GM19043 (cell line): Measurements from ENCODE around the gene ZNF541.

Experiments
- ATAC-seq: cut with Tn5 transposase; IDR thresholded peaks from one replicate; pipeline ENCODE4 v1.9.1; 2021; ENCODE audit warnings: low read depth; ENCODE audit not compliant: unreplicated experiment

The ZNF541 gene

GRCh38 chr19:47547199-47547598 is 25.7 kb downstream of the ZNF541 start:
- no peak for ATAC-seq

- no peak for ATAC-seq
Observed at GRCh38 chr19:47545061-47545948, 27.6 kb downstream of the ZNF541 start.

GRCh38 chr19:47544476-47544875 is 28.5 kb downstream of the ZNF541 start:
- no peak for ATAC-seq

DNA sequence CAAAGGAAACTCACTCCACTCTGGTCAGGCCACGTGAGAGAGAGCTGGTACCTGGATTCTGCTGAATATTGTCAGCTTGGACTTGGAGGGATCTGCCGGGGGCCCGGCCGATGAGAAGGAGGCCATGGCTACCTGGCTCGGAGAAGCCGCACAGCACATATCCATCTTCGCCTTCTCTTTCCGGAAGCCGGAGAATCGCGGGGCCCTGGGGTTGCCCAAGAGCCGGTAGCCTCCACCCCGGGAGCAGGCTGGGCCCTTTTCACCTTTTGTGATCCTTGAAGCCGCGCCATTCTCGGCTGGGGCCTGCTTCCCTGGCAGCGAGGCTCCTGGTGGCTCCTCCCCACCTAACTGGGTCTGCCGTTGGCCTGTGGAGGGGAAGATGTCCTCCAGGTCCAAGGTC is 28.9 kb downstream of the ZNF541 start:
- no peak for ATAC-seq

GRCh38 chr19:47542030-47542475 is 30.9 kb downstream of the ZNF541 start:
- no peak for ATAC-seq

- no peak for ATAC-seq
Observed at GRCh38 chr19:47541518-47541917, 31.4 kb downstream of the ZNF541 start.

DNA sequence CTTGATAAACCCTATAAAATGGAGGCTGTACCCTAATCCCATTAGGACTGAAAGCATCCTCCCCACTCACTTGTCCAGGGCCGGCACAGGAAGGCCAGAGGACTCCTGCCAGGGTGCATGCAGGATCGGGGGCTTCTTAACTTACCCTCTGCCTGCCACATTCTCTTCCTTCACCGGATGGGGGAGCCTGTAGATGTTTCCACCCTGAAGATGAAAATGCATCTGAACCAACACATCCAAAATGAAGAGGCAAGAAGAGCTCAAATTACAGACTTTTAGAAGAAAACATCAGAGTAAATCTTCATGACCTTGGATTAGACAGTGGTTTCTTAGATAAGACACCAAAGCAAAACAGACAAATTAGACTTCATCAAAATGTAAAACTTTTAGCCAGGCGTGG is 32.2 kb downstream of the ZNF541 start:
- no peak for ATAC-seq

DNA sequence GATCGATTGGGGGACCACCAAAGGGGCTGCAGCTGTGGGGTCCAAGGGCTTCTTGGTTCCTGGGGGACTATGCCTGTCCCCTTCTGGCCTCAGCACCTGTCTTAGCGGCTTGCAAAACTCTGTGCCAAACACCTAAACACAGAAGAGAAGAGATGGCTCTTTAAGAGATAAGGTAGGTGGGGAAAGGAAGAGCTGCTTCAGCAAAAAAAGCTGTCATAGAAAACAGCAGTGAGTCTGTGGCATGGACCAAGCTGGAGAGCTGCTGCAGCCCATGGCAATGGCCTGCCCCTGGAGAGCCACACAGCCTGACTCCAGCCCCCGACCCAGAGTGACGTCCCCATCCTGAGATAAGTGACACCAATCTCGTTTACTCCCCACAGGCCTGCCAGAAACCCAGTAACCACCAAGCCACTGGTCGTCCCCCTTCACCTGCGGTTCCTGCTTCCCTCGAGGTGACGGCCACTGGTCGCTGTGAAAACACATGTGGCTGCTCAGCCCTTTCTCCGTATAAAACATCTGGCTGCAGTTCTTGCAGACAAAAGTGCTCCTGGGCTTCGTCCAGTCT is 33.1 kb downstream of the ZNF541 start:
- no peak for ATAC-seq

DNA sequence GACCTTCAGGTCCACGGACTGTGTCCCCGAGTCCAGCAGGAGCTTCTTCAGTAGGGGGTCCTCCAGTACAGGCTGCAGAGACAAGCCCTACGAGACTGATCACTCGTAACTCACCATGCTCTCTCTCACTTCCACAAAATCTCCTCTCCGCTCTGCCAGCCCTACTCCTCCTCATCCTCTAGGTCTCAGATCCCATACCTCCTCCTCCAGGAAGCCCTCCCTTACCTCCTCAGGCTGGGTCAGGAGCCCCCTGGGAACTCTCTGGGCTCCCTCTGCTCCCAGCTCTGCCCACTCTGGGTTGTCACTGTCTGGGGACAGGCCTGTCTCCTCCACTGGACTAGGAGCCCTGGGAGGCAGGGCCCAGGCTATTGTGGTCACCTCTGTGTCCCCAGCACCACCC is 34.1 kb downstream of the ZNF541 start:
- no peak for ATAC-seq

DNA sequence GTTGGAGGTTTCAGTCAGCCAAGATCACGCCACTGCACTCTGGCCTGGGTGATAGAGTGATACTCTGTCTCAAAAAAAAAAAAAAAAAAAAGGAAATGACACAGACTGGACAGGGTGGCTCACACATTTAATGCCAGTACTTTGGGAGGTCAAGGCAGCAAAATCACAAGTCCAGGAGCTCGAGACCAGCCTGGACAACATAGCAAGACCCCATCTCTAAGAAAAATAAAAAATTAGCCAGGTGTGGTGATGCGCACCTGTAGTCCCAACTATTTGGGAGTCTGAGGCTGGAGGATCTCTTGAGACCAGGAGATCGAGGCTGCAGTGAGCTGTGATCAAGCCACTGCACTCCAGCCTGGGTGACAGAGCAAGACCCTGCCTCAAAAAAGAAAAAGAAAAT is 35.5 kb downstream of the ZNF541 start:
- ATAC-seq = no peak

GRCh38 chr19:47534628-47535027 is 38.3 kb downstream of the ZNF541 start:
- no peak for ATAC-seq

DNA sequence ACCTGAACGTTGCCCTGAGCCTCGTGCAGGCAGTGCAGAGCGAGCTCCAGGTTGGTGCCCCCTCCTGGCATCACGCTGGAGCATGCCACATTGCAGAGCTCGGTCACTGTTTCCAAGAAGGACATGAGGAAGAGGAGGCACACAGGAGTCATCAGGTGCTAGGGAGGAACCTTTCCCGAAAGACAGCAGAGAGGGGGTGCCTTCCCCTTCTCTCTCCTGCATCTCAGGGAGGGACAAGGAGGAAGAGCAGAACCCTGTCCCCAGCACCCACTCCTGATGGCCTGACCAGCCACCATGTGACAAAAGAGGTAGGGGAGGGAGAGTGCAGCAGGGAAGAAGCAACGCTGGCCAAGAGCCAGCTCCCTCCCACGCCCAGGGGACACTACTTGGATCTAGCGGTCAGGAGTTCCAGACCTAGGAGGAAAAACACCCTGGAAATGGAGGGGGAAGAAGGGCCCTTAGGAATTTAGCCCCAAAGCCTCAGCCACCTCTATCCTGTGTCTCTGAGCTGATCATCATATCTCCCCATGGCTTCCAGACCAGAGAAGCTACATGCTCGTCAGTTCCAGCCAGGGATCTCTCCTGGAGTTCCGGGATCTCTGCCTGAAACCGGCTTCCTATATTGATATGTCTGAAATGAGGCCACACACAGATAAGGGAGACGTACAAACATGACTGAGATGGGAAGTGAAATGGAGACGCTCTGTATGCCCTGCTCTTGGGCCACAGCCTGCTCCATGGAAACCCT is 41.1 kb downstream of the ZNF541 start:
- ATAC-seq = no peak

- ATAC-seq = no peak
Observed at GRCh38 chr19:47529018-47529742, 43.8 kb downstream of the ZNF541 start.

- ATAC-seq = no peak
Observed at GRCh38 chr19:47526798-47527197, 46.1 kb downstream of the ZNF541 start.

DNA sequence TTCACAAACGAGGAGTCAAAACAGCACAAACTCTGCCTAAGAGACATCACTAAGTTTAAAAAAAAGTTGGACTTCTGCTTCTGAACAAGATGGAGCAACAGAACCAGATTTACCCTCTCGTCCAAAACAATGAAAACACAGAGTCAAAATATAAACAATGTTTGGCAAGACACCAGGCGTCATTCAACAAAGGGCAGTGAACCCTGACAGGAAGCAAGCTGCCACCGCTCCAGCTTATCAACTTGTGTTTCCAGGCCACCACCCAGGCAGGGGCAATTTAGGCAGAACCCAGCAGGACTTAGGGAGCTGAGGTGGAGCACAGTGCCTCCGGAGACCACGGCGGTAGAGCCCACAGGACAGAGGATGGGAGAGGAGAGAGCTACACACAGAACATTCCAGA is 49.5 kb downstream of the ZNF541 start:
- no peak for ATAC-seq
